CD4-positive, alpha-beta T cell treated with Interleukin-4 for 4 hours (primary cell): ENCODE measurements around the gene LRTM2.
A peak's percentile ranks its signal among the peaks of the same experiment; 100 is the strongest.

ENCODE experiments used
- DNase-seq: peaks from one replicate; pipeline ENCODE4 v3.0.0-alpha.2; 2020

LRTM2 gene

GRCh38 chr12:1820191-1820895 is at the start of gene LRTM2:
TSS of gene LRTM2 (plus strand) at chr12:1820565. CDS start at chr12:1828149, 7,584 bp downstream.
- no peak for DNase-seq

- DNase-seq: no peak
Observed at GRCh38 chr12:1773937-1774655, 46.3 kb upstream of the LRTM2 start.

- no peak for DNase-seq
Observed at GRCh38 chr12:1776170-1776921, 44.0 kb upstream of the LRTM2 start.

- no peak for DNase-seq
Observed at GRCh38 chr12:1777798-1778197, 42.6 kb upstream of the LRTM2 start.

- DNase-seq: no peak
Observed at GRCh38 chr12:1778911-1779310, 41.5 kb upstream of the LRTM2 start.

DNA sequence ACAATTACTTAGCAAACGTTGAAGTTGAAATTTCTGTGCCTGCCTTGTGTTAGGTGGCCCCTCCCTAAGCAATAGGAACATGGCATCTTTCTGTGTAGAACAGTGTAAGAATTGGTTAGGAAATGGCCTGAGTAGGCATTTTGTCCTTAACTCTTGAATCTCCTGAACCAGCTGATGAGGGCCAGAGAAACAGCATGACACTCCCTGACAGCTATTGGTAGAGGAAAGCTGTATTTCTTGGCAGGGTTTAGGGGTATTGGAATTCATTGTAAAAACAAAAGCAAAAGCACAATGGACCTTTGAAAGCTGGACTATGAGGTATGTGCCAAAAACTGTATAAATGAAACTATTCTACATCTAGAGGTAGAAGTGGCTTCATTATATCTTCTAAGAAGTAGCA is 40.6 kb upstream of the LRTM2 start:
- DNase-seq: no peak

GRCh38 chr12:1781772-1782171 is 38.6 kb upstream of the LRTM2 start:
- no peak for DNase-seq

GRCh38 chr12:1782215-1782614 is 38.1 kb upstream of the LRTM2 start:
- no peak for DNase-seq

DNA sequence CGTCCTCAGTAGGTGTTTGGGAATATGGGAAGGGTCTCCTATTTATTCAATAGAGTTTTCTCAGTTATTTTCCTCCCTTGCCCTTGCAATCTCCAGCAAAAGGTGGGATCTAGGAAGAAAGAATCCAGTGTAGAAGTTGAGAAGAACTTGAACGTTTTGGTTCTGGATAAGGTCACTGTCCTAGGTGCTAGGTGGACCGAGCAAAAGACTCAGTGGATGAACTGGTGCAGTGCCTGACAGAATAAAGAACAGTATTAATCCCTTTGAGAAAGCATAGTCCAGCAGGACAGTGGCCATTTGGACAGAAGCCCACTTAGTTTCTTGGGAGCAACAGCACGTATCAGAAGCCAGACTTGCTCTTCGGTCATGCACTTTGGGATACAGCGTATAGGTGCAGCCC is 32.7 kb upstream of the LRTM2 start:
- DNase-seq: no peak

- no peak for DNase-seq
Observed at GRCh38 chr12:1790444-1790843, 29.9 kb upstream of the LRTM2 start.

DNA sequence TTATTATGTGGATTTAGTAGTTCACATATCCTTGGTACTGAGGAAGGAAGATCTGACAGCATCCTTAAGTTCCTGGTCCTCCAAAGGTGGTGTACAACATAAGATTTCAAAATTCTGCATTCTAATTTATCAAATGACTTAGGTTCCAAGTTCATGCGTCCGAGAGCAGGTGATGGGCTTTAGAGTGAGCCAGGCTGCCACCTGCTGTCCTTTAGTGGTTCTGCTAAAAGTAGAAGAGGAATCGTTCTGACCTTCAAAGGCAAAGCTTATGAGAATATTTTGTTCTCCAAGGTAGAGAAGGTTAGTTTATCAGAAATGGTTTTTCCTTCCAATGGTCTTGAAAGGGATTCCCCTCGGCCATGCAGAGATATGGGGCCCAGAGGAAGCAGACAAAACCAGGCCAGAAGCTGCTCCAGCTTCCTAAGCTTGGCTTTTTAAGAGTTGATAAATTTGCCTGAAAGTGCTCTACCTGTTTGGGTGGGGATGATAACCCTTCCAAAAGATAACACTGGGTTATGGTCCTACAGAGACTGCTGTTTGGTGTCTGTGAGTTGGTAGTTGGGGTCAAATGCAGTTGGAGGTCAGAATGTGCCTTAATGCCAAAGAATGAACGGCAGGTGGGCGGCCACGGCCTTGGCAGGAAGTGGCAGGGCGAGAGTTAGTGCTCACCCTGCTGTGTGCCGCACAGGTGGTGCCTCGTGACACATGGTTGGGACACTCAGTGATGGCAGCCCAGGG is 29.1 kb upstream of the LRTM2 start:
- peak; percentile 75 for DNase-seq

GRCh38 chr12:1792406-1792805 is 28.0 kb upstream of the LRTM2 start:
- DNase-seq: no peak

GRCh38 chr12:1793426-1794210 is 26.7 kb upstream of the LRTM2 start:
- no peak for DNase-seq

DNA sequence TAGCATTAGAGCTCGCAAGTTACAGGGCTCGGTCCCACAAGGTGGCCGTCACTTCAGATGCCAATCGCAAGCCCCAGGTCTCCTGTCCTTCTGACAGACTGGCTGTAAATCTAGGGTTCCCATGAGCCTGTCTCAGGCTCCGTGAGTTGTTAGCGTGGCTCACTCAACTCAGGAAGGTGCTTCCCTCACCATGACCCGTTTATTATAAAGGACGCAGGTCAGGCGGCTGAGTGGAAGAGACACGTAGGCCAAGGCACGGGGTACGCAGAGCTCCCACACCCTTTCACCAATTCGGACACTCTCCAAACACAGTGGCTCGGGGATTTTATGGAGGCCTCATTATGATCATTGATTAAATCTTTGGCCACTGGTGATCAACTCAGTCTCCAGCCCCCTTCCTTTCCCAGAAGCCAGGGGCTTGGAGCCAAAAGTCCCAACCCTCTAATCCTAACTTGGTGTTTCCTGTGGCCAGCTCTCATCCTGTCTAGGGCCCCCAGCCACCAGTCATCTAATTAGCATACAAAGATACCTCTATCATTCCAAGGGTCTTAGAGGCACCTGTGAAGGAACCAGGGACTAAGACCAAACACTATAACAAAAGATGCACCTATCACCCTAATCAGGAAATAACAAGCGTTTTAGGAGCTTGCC is 25.8 kb upstream of the LRTM2 start:
- DNase-seq: no peak

DNA sequence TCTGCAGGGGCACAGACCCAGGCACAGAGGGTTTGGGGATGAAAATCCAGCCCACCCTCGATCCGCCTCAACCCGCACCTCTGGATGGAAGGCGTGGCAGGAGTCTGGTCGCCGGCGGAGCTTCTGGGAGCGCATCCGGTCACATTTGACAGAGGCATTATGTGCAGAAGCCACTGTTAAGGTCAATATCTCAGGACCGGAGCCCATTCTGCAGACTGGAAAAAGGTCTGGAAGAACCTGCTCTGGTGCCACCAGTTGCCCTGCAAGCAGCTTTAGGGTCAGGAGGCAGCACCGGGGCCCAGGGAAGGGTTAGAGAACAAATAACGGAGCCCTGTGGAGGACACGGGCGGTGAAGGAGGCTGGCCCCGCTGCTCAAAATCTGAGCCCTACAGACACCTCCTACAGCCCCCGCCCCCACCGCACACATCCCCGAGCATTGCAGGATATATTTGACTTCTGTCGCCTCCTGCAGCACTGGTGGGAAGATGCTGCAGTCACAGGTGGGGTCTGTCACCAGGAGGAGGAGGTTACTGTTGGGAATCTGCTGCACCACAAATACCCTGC is 25.1 kb upstream of the LRTM2 start:
- DNase-seq: no peak

DNA sequence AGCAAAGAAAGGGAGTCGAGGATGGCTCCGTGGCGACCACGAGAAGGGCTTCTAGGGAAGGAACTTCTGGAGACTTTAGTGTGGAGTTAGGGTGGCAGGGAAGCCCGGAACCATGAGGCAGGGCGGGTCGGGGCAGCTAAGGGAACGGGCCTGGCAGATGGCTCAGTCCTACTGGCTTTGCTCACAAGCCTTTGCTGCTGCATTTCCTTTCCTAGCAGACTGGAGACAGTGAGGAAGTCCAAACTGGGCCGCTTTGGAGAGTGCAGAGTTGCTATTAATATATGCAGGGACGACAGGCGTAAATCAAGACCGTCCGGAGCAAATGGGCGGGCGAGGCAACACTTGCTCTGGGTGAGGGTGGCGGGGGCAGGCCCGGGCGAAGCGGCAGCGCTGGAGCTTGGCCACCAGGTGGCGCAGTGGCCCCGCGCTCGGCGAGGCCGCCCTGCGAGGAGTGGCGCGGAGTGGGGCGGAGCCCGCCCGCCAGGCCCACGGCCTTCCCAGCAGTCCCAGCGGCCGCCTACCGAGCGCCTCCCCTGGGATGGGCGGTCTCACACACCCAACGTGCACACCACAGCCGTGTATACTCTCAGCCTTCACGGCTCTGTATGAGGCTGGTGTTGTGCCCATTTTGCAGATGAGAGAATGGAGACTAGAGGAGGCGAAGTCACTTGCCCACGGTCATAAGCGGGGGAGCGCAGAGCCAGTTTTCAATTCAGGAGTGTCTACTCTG is 24.4 kb upstream of the LRTM2 start:
- DNase-seq: peak; percentile 95

DNA sequence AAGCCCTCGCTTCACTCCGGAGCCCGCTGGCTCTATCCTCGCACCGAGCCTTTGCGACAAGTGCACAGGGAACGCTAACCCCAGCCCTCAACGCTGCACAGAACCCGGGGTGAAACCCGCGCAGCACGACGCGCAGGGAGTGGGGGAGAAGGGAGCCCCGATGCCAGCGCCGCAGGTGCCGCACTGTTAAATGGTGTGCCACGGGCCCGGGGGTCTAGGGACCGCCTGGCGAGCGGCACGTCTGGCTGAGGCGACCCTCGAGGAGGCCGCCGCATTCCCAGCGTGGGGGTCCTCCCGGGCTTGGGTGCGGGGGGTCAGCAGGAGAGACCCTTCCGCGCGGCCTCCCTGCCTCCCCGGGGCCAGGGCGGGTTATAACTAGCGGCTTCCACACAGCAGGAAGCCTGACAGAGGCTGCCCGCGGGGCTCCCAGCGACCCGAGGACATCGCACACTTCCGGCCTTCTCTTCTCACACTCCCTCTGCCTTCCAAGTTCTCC is 23.8 kb upstream of the LRTM2 start:
- peak; percentile 34 for DNase-seq

- DNase-seq: peak; percentile 48
Observed at GRCh38 chr12:1797011-1797901, 23.1 kb upstream of the LRTM2 start.

DNA sequence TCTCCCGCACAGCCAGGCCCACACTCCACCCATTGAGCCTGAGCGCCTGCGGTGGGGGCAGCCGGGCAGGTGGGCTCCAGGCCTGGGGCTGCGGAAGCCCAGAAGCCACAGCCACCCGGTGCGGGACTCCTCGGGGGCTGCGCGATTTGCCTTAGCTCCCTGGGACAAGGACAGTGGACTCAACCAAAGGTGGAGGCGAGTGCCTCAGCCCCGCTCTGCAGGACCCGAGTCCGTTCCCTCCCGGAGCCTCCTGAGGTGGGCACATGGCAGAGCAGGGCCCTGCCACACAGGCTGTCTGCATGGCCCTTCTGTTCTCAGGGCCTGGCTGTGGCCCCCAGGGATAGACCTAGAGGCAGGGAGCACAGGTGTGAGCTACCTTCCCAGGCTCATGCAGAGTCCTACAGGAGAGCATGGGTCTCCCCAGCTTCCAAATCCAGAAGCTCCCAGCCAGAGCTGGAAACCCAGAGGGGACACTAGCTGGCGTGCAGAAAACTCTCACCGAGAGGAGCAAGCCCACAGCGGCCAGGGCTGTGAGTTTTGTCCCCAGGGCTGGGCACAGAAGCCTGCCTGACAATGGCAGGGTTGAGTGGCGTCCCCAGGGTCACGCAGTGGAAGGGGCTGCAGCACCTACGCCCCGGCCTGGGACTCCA is 22.2 kb upstream of the LRTM2 start:
- no peak for DNase-seq
